Upper lobe of left lung (tissue), 4 donors: ENCODE results near the gene UBE2E3.

Experiments
- CTCF ChIP-seq, 6 experiments: fragments of 450-650 bp in 4 of 6; fragments of 200-600 bp in 2 of 6; sonication (generic) in 2 of 6; IDR thresholded peaks; one replicate each; pipeline ENCODE4 v1.5.1; 2016 to 2019; ENCODE audit warnings: antibody characterized with exemption in 6 of 6
- EP300 ChIP-seq, 4 donors: sonication (generic); formaldehyde crosslinking; IDR thresholded peaks; one replicate each; pipeline ENCODE4 v1.5.1; 2017; ENCODE audit warnings: antibody characterized with exemption in 4 of 4, control low read depth in 2 of 4
- POLR2A ChIP-seq, 4 donors: fragments of 450-650 bp; IDR thresholded peaks; one replicate each; pipeline ENCODE4 v1.5.1; 2016 to 2017; ENCODE audit warnings: antibody characterized with exemption in 4 of 4, mild to moderate bottlenecking in 2 of 4

GRCh38 chr2:180943275-180943674 is 37.1 kb upstream of the UBE2E3 start:
- TF ChIP-seq CTCF (IDR thresholded peaks at IDR 0.05): no peak
- no peak for TF ChIP-seq EP300 (IDR thresholded peaks at IDR 0.05)
- TF ChIP-seq POLR2A (IDR thresholded peaks at IDR 0.05): no peak
